GM04504 (cell line): Measurements from ENCODE around the gene UMOD.
A peak's percentile ranks its signal among the peaks of the same experiment; 100 is the strongest.

Experiments used
- DNase-seq: peaks from one replicate; pipeline ENCODE4 v3.0.0-alpha.2; 2012; ENCODE audit warnings: low read depth

UMOD gene

DNA sequence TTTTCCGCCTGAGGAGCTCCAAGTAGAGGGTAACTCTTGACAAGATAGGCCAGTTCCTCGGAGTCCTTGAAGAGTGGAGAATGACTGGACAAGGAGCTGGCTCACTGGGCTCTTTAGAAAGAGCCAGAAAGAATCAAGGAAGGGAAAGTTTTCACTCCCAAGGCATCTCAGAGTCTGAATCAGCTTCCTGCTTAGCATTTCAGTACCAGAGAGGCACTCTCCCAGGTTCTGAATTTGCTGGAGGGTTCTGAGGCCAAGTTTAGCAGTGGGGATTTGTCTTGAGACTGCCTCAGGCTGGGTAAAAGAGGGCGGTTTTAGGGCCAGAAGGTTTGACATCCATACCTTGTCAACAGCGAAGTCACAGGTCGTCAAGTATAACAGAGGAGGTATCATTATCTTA, 50.7 kb downstream of the UMOD start:
- no peak for DNase-seq

DNA sequence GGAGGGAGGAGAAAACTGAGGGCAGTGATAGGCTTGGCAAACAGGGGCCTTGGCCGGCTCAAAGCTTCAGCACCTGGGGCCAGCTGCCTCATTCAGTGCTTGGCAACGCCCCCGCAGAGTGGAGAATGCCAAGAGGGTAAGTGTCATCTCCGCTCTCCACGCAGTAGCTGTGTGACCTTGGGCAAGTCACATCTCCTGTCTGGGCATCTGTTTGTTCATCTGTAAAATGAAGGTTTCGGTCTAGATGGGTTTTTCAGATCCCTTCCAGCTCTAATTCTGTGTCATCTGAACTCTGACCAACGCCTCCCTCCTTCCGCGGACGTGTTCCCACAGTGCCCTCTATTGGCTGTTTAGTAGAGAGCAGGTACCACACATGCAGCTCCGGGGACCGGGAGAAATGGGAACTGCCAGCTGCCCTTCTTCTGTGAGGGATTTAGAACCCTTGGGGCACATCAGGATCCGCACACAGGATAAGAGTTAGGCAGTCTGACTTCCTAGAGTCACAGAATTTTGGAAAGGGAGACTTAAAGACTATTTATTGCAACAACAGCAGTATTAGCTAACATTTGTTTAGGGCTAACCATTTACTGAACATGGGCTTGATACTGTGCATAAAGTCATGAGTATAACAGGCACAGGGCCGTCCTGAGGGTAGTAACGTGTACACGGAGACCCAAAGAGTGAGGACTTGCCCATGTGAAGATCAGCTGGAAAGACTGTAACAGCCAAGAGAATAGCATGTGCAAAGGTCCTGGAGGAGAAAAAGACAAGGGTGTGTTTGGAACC, 52.0 kb downstream of the UMOD start:
- peak; percentile 11 for DNase-seq

DNA sequence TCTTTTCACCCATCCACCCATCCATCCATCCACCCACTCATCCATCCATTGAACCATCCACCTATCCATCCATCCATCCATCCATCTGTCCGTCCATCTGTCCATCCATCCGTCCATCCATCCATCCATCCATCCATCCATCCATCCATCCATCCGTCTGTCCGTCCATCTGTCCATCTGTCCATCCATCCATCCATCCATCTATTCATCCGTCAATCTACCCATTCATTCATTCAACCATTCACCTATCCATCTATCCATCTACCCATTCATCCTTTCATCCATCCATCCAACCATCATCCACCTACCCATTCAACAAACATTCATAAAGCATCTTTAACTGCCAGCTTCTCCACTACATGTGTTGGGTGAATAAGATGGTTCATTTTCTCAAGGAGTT, 54.1 kb downstream of the UMOD start:
- no peak for DNase-seq

DNA sequence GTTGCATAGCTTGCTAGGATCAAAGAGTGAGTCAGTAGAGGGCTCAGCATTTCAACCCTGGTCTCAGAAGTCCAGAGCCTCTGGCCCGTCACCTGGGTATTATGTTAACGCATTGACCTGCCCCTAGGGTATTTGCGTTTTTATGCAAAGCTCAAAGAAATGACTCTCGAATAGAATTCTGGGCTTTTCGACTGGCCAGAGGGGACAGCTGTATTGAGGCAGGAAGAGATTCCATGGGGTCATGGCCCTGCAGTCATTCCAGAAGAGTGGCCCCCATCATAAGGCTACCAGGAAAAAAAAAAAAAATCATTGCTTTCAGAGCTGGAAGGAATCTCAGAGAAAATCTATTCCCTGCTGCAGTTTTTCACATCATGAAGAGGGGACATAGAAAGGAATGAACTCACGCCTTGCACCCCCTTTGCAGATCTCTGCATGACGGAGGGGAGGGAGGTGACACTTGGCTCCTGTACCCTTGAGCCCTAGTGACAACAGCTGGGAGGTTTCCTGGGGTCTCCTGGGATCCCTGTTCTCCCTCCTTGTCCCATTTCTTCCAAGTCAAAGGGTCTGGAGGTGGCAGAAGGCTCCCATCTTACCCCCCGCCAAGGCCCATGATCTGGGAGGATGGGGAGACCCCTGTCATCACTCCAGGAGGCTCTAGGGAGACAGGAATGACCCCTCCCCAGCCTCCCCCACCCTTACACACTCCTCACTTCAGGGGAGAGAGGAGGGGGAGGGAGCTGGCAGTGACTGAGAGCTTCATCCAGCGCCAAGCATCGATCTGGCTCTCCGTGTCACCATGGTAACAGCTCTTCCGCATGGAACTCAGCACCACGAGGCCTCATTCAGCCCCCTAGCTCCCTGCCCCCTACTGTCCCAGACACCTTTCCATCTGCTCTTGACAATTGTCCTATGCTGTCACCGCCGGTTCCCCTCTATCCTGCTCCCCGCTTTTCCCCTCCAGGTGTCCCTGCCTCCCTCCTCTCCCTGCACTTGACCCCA, 61.0 kb downstream of the UMOD start:
- DNase-seq: no peak

DNA sequence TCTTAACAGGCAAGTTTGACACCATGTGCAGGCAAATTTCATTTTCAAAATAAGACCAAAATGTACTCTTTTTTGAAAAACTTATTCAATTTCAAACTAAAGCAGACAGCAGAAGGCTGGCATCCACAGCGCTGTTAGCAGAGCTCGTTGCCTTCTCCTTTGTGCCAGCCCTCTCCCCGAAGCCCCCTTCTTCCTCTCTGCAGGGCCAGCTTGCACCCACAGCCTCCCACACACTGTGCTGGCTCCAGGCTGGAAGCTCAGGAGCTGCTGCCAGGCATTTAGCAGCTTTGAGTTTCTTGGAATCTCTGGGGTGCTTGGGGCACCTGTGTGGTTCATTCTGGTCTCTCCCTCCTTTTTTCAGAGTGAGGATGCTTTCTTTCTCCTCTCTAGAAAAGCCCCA, 62.9 kb downstream of the UMOD start:
- no peak for DNase-seq

DNA sequence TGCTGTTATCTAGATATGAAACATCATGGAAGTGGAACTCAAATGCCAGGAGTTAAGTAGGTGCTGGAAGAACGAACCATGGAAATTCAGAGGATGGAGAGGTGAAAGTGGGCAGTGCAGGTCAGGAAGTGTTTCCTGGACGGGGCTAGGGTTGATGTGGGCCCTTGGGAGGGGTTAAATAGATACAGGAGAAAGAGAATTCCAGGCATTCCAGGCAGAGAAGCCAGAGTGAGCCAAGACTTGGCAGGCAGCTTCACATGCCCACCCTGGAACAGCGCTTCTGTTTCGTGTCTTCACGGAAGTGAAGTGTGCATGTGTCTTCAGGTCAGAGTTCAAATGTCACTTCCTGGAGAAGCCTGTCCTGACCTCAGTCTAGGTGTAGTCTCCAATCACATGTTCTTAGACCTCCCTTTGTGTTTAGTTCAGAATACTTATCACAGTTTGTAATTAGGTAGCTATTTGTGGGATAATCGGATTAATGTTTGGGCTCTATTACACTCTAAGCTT, 66.5 kb downstream of the UMOD start:
- no peak for DNase-seq
